Ishikawa (cell line): ENCODE measurements around the gene ANKRD33B.

ENCODE experiments used
- TEAD4 ChIP-seq: IDR thresholded peaks from 2 replicates; pipeline ENCODE4 v1.6.1; 2012
- YY1 ChIP-seq: IDR thresholded peaks from 2 replicates; pipeline ENCODE4 v1.6.1; 2012; ENCODE audit warnings: low read depth

DNA sequence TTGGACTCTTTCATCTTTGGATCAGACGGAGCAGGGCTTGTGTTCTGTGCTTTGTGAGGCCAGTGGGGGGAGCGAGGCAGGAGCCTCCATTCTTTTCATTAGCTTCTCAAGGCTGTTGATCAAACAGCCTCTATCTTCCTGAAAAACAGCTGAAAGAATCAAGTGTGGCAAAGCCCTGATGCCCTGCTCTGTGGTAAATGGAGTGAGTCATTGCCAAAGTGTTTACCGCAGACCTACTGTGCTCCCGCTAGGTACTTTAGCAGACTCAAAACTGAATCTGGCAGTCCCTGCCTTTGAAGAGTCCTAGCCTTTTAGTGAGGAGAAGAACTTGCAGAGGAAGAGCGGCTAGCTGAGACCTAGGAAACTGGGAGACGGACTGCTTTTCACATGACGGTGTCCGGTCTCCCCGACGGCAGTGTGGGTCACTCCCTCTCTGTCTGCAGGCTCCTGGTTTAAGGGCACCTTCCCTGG lies 3.3 kb downstream of the ANKRD33B start:
- no peak for TF ChIP-seq TEAD4
- TF ChIP-seq YY1, result no peak
